Endothelial cell (in vitro differentiated cells): Measurements from ENCODE around the gene CNMD. TPM values are rescaled to one million over a fixed set of nuclear protein-coding genes. Genes with fewer than 3 reads are reported as not detected.
A peak's percentile ranks its signal among the peaks of the same experiment; 100 is the strongest.

Experiments
- DNase-seq: peaks from one replicate; pipeline ENCODE4 v3.0.0; 2021; ENCODE audit warnings: low spot score
- H3K27ac Mint-ChIP-seq: one replicate; pipeline ENCODE4 v1.8.0; 2021; ENCODE audit warnings: mixed read lengths, inconsistent platforms; ENCODE audit not compliant: unreplicated experiment
- H3K27me3 Mint-ChIP-seq: one replicate; pipeline ENCODE4 v1.8.0; 2021; ENCODE audit warnings: mild to moderate bottlenecking, moderate library complexity, mixed read lengths, inconsistent platforms; ENCODE audit not compliant: unreplicated experiment
- H3K36me3 Mint-ChIP-seq: one replicate; pipeline ENCODE4 v1.8.0; 2021; ENCODE audit warnings: mild to moderate bottlenecking, low read depth, mixed read lengths, inconsistent platforms; ENCODE audit not compliant: unreplicated experiment
- H3K4me1 Mint-ChIP-seq: one replicate; pipeline ENCODE4 v1.8.0; 2021; ENCODE audit warnings: mild to moderate bottlenecking, mixed read lengths, inconsistent platforms; ENCODE audit not compliant: unreplicated experiment
- H3K4me3 Mint-ChIP-seq: one replicate; pipeline ENCODE4 v1.8.0; 2021; ENCODE audit warnings: mild to moderate bottlenecking, mixed read lengths, inconsistent platforms; ENCODE audit not compliant: unreplicated experiment
- H3K9me3 Mint-ChIP-seq: one replicate; pipeline ENCODE4 v1.8.0; 2021; ENCODE audit warnings: mixed read lengths, inconsistent platforms; ENCODE audit not compliant: unreplicated experiment
- total RNA-seq: library from RNA; stranded (reverse); fragmentation: NEBNext Ultra II Directional; extraction: Animal tissue kit (Norgen Biotek cat#: 25700); gene quantifications from one replicate; pipeline ENCODE4 v1.2.1, GENCODE V29; 2021; ENCODE audit not compliant: unreplicated experiment
- TF ChIP-seq, protein P1 (sequence below): fragments of 200-600 bp; sonication (generic); IDR thresholded peaks from one replicate; pipeline ENCODE4 v1.5.0; 2021; ENCODE audit warnings: antibody characterized with exemption; ENCODE audit not compliant: unreplicated experiment

The CNMD gene
- total RNA-seq, 1 donor from 2014 or later = 1.8 TPM

GRCh38 chr13:52738719-52739467 is 727 bp downstream of the CNMD start:
- DNase-seq = peak; percentile 64
- H3K4me3 Mint-ChIP-seq = peak overlapping the region; percentile 85
- no peak overlapping the region for H3K27ac Mint-ChIP-seq
- H3K27me3 Mint-ChIP-seq = peaks cover 6% of the 10 kb centered on the region
- H3K9me3 Mint-ChIP-seq = peaks cover 6% of the 10 kb centered on the region
- TF ChIP-seq, protein P1, sequence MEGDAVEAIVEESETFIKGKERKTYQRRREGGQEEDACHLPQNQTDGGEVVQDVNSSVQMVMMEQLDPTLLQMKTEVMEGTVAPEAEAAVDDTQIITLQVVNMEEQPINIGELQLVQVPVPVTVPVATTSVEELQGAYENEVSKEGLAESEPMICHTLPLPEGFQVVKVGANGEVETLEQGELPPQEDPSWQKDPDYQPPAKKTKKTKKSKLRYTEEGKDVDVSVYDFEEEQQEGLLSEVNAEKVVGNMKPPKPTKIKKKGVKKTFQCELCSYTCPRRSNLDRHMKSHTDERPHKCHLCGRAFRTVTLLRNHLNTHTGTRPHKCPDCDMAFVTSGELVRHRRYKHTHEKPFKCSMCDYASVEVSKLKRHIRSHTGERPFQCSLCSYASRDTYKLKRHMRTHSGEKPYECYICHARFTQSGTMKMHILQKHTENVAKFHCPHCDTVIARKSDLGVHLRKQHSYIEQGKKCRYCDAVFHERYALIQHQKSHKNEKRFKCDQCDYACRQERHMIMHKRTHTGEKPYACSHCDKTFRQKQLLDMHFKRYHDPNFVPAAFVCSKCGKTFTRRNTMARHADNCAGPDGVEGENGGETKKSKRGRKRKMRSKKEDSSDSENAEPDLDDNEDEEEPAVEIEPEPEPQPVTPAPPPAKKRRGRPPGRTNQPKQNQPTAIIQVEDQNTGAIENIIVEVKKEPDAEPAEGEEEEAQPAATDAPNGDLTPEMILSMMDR = peak; percentile 59
- H3K36me3 Mint-ChIP-seq = peaks cover 9% of the 10 kb centered on the region
- peaks cover 15% of the 10 kb centered on the region for H3K4me1 Mint-ChIP-seq

GRCh38 chr13:52737965-52738364 is 1.7 kb downstream of the CNMD start:
- DNase-seq = no peak
- H3K4me1 Mint-ChIP-seq = peaks cover 15% of the 10 kb centered on the region
- peaks cover 9% of the 10 kb centered on the region for H3K36me3 Mint-ChIP-seq
- peaks cover 6% of the 10 kb centered on the region for H3K9me3 Mint-ChIP-seq
- H3K27me3 Mint-ChIP-seq = peaks cover 6% of the 10 kb centered on the region
- TF ChIP-seq, protein P1 = no peak
- peak overlapping the region; percentile 85 for H3K4me3 Mint-ChIP-seq
- H3K27ac Mint-ChIP-seq = peak overlapping the region; percentile 20

DNA sequence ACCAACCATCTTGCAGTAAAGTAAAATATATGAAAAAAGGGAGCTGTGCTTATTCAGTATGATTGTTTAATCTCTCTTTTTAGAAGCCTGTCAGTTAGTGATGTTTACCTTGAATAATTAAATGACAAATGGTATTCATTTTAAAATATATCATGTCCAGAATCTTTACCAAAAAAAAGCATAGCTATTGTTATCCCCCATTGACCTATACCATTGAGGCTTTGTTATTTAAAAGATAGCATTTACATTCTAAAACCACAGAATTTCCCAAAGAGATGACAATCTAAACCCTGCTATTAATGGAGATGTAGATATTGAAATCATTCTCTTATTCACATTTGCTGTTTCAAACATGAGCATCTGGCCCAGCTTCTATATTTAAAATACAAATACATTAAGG is 2.2 kb downstream of the CNMD start:
- TF ChIP-seq, protein P1 = no peak
- Mint-ChIP-seq H3K27me3 (peaks cover 3% of the 10 kb centered on the region), H3K36me3 (peaks cover 6% of the 10 kb centered on the region), H3K4me1 (peaks cover 11% of the 10 kb centered on the region), H3K4me3 (no peak overlapping the region), H3K27ac (no peak overlapping the region), H3K9me3 (peaks cover 2% of the 10 kb centered on the region)
- DNase-seq = no peak

GRCh38 chr13:52736891-52737290 is 2.7 kb downstream of the CNMD start:
- H3K4me3 Mint-ChIP-seq = no peak overlapping the region
- H3K36me3 Mint-ChIP-seq = peaks cover 4% of the 10 kb centered on the region
- H3K27me3 Mint-ChIP-seq = peaks cover 2% of the 10 kb centered on the region
- TF ChIP-seq, protein P1 = no peak
- H3K9me3 Mint-ChIP-seq = no peaks in the 10 kb centered on the region
- peaks cover 10% of the 10 kb centered on the region for H3K4me1 Mint-ChIP-seq
- no peak overlapping the region for H3K27ac Mint-ChIP-seq
- DNase-seq = no peak

- Mint-ChIP-seq H3K4me3 (no peak overlapping the region), H3K36me3 (peaks cover 4% of the 10 kb centered on the region), H3K4me1 (peaks cover 7% of the 10 kb centered on the region), H3K27ac (no peak overlapping the region), H3K9me3 (no peaks in the 10 kb centered on the region), H3K27me3 (no peaks in the 10 kb centered on the region)
- TF ChIP-seq, protein P1 = no peak
- DNase-seq = no peak
These were observed 5.5 kb downstream of the CNMD start for GRCh38 chr13:52734075-52734623.
